GM19397 (cell line): Measurements from ENCODE around the gene DOK6.
A peak's percentile ranks its signal among the peaks of the same experiment; 100 is the strongest.
"Not testable (repeated sequence)": the region's sequence is repeated elsewhere in the genome, so short reads cannot be mapped to it uniquely, and the experiment has no call there.

Source experiments
- ATAC-seq: cut with Tn5 transposase; IDR thresholded peaks from one replicate; pipeline ENCODE4 v1.9.1; 2021; ENCODE audit warnings: mild to moderate bottlenecking, moderate library complexity; ENCODE audit not compliant: unreplicated experiment

DOK6 gene

GRCh38 chr18:69617888-69618287 lies 217.2 kb downstream of the DOK6 start:
- no peak for ATAC-seq

GRCh38 chr18:69622184-69622583 lies 221.5 kb downstream of the DOK6 start:
- no peak for ATAC-seq

- ATAC-seq, result no peak
Measured at GRCh38 chr18:69622961-69623360, 222.3 kb downstream of the DOK6 start.

- no peak for ATAC-seq
Measured at GRCh38 chr18:69626171-69626570, 225.5 kb downstream of the DOK6 start.

GRCh38 chr18:69626643-69627242 lies 226.1 kb downstream of the DOK6 start:
- no peak for ATAC-seq

- no peak for ATAC-seq
Measured at GRCh38 chr18:69628774-69629359, 228.2 kb downstream of the DOK6 start.

- no peak for ATAC-seq
Measured at GRCh38 chr18:69631281-69631680, 230.6 kb downstream of the DOK6 start.

GRCh38 chr18:69635482-69635881 lies 234.8 kb downstream of the DOK6 start:
- no peak for ATAC-seq

- peak; percentile 68 for ATAC-seq
Measured at GRCh38 chr18:69636529-69637301, 236.0 kb downstream of the DOK6 start.

- ATAC-seq, result no peak
Measured at GRCh38 chr18:69638056-69638455, 237.4 kb downstream of the DOK6 start.

- ATAC-seq, result no peak
Measured at GRCh38 chr18:69647702-69648101, 247.0 kb downstream of the DOK6 start.

GRCh38 chr18:69648486-69648885 lies 247.8 kb downstream of the DOK6 start:
- no peak for ATAC-seq

- no peak for ATAC-seq
Measured at GRCh38 chr18:69649684-69650083, 249.0 kb downstream of the DOK6 start.

GRCh38 chr18:69651243-69651642 lies 250.6 kb downstream of the DOK6 start:
- no peak for ATAC-seq

- no peak for ATAC-seq
Measured at GRCh38 chr18:69655816-69656215, 255.1 kb downstream of the DOK6 start.

- ATAC-seq, result no peak
Measured at GRCh38 chr18:69658103-69658502, 257.4 kb downstream of the DOK6 start.

GRCh38 chr18:69658685-69659084 lies 258.0 kb downstream of the DOK6 start:
- ATAC-seq, result no peak

GRCh38 chr18:69659142-69659651 lies 258.5 kb downstream of the DOK6 start:
- no peak for ATAC-seq

- not testable (repeated sequence) for ATAC-seq
Measured at GRCh38 chr18:69662090-69662489, 261.4 kb downstream of the DOK6 start.

- ATAC-seq, result no peak
Measured at GRCh38 chr18:69664399-69664798, 263.7 kb downstream of the DOK6 start.

- ATAC-seq, result no peak
Measured at GRCh38 chr18:69674292-69674877, 273.7 kb downstream of the DOK6 start.

GRCh38 chr18:69674966-69675365 lies 274.3 kb downstream of the DOK6 start:
- no peak for ATAC-seq
